ENCODE data around the gene SLC44A1.
"Not testable (repeated sequence)": the region's sequence is repeated elsewhere in the genome, so short reads cannot be mapped to it uniquely, and the experiment has no call there.

Gene SLC44A1

DNA sequence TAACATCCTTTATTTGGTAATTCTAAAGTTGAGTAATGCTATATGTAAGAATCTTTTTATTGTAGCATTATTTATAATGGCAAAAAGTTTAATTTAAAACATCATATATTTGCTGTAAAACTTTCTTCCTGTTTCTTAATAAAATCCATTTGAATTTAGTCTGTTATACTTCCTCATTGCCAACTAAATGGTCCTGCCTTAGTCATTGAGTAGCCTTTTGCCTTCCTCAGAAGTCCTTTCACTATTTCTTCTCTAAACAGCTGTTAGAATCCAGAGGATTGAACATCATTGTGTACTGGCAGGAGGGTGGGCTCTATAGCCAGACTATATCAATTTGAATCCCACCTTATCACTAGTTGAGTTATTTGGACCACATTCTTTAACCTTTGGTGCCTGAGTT lies 11.0 kb downstream of the SLC44A1 start:
- Histone ChIP-seq H3K4me3 (ENCODE audit: low read depth in 1 of 2, low read length in 2 of 2) (no peak overlapping the region), H3K4me1 (ENCODE audit: control insufficient read depth in 1 of 2, insufficient read depth in 2 of 2, low read length in 2 of 2) (peaks cover 4 to 6% of the 10 kb centered on the region in 2 donors), H3K9me3 (ENCODE audit: control insufficient read depth in 1 of 2, low read length in 2 of 2) (no peaks in the 10 kb centered on the region), H3K27me3 (ENCODE audit: low read depth, low read length) (no peaks in the 10 kb centered on the region), H3K36me3 (ENCODE audit: control insufficient read depth in 1 of 2, insufficient read depth in 2 of 2, low read length in 2 of 2) (no peaks in the 10 kb centered on the region), H3K27ac (ENCODE audit: low read length) (no peak overlapping the region)

DNA sequence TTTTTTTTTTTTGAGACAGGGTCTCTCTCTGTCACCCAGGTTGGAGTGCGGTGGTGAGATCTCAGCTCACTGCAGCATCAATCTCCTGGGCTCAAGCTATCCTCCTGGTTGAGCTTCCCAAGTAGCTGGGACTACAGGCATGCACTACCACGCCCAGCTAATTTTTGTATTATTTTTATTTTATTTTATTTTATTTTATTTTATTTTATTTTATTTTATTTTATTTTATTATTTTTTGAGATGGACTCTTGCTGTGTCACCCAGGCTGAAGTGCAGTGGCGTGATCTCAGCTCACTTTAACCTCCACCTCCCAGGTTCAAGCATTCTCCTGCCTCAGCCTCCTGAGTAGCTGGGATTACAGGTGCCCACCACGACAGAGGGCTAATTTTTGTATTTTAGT lies 12.1 kb downstream of the SLC44A1 start:
- H3K4me1 ChIP-seq (ENCODE audit: control insufficient read depth in 1 of 2, insufficient read depth in 2 of 2, low read length in 2 of 2): peaks cover 4 to 11% of the 10 kb centered on the region in 2 donors
- not testable (repeated sequence) for H3K36me3 ChIP-seq (ENCODE audit: control insufficient read depth in 1 of 2, insufficient read depth in 2 of 2, low read length in 2 of 2); H3K27ac ChIP-seq (ENCODE audit: low read length); H3K27me3 ChIP-seq (ENCODE audit: low read depth, low read length); H3K9me3 ChIP-seq (ENCODE audit: control insufficient read depth in 1 of 2, low read length in 2 of 2); H3K4me3 ChIP-seq (ENCODE audit: low read depth in 1 of 2, low read length in 2 of 2)

DNA sequence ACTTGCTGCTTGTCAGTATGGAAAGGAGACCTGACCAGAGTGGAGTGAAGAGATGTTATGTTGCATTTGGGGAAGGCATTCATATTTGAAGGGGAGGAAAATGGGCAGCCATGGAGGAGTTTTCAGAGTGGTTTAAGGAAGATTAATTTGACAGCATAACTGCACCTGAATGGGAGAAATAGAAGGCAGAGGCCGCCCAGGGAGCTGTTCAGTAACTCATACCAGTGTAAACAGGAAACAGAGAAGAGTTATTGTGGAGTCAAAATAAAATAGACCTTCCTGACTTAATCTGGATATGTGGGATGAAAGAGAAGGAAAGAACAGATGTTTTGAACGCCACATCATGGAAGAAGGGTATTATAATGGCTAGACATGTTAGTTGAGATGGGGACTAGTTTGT lies 13.4 kb downstream of the SLC44A1 start:
- H3K36me3 ChIP-seq (ENCODE audit: control insufficient read depth in 1 of 2, insufficient read depth in 2 of 2, low read length in 2 of 2): no peaks in the 10 kb centered on the region
- H3K9me3 ChIP-seq (ENCODE audit: control insufficient read depth in 1 of 2, low read length in 2 of 2): no peaks in the 10 kb centered on the region
- no peaks in the 10 kb centered on the region for H3K27me3 ChIP-seq (ENCODE audit: low read depth, low read length)
- no peak overlapping the region for H3K4me3 ChIP-seq (ENCODE audit: low read depth in 1 of 2, low read length in 2 of 2)
- H3K27ac ChIP-seq (ENCODE audit: low read length): no peak overlapping the region
- H3K4me1 ChIP-seq (ENCODE audit: control insufficient read depth in 1 of 2, insufficient read depth in 2 of 2, low read length in 2 of 2): peaks cover 4 to 11% of the 10 kb centered on the region in 2 donors

DNA sequence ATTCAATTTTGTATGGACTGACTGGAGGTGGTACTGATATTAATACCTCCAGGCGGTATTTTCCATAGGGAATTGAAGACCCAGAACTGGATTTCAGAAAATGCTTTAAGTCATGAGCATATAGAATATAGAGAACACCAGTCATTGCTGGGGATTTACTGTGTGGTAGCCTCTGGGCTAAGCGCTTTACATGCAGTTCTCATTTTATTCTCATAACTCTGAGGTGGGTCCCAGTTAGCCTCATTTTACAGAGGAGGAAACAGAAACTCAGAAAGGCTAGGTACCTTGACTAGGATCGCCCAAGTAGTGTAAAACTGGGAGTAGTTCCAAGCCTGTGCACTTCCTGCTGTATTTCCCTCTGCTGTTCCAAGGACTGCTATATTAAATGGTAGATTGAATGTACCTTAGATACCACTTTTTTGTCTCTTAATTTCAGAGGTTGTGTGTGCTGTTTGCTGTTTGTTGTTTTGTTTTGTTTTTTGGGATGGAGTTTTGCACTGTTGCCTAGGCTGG lies 13.8 kb downstream of the SLC44A1 start:
- Histone ChIP-seq H3K4me3 (ENCODE audit: low read depth in 1 of 2, low read length in 2 of 2) (no peak overlapping the region), H3K36me3 (ENCODE audit: control insufficient read depth in 1 of 2, insufficient read depth in 2 of 2, low read length in 2 of 2) (no peaks in the 10 kb centered on the region), H3K27me3 (ENCODE audit: low read depth, low read length) (no peaks in the 10 kb centered on the region), H3K4me1 (ENCODE audit: control insufficient read depth in 1 of 2, insufficient read depth in 2 of 2, low read length in 2 of 2) (peaks cover 4 to 11% of the 10 kb centered on the region in 2 donors), H3K27ac (ENCODE audit: low read length) (no peak overlapping the region), H3K9me3 (ENCODE audit: control insufficient read depth in 1 of 2, low read length in 2 of 2) (no peaks in the 10 kb centered on the region)

DNA sequence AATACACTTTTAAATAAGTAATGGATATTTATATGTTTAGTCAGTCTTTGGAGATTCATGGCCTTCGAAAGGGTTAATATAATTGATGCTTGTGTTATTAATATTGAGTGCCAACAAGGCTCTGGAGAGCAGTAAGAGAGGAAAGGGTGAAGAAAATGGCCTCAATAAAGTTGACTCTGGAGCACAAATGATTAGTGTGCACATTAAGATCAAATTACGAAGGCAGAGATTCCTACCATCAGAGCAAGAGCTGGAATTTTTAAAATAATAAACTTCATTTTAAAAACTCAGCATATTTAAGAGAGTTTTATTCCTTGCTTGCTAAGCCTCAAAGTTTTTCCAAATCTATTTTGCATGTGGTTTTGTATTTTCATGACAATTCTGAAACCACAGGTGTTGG lies 14.8 kb downstream of the SLC44A1 start:
- Histone ChIP-seq H3K36me3 (ENCODE audit: control insufficient read depth in 1 of 2, insufficient read depth in 2 of 2, low read length in 2 of 2) (no peaks in the 10 kb centered on the region), H3K9me3 (ENCODE audit: control insufficient read depth in 1 of 2, low read length in 2 of 2) (no peaks in the 10 kb centered on the region), H3K27ac (ENCODE audit: low read length) (no peak overlapping the region), H3K4me3 (ENCODE audit: low read depth in 1 of 2, low read length in 2 of 2) (no peak overlapping the region), H3K27me3 (ENCODE audit: low read depth, low read length) (no peaks in the 10 kb centered on the region), H3K4me1 (ENCODE audit: control insufficient read depth in 1 of 2, insufficient read depth in 2 of 2, low read length in 2 of 2) (peaks cover 4 to 11% of the 10 kb centered on the region in 2 donors)

DNA sequence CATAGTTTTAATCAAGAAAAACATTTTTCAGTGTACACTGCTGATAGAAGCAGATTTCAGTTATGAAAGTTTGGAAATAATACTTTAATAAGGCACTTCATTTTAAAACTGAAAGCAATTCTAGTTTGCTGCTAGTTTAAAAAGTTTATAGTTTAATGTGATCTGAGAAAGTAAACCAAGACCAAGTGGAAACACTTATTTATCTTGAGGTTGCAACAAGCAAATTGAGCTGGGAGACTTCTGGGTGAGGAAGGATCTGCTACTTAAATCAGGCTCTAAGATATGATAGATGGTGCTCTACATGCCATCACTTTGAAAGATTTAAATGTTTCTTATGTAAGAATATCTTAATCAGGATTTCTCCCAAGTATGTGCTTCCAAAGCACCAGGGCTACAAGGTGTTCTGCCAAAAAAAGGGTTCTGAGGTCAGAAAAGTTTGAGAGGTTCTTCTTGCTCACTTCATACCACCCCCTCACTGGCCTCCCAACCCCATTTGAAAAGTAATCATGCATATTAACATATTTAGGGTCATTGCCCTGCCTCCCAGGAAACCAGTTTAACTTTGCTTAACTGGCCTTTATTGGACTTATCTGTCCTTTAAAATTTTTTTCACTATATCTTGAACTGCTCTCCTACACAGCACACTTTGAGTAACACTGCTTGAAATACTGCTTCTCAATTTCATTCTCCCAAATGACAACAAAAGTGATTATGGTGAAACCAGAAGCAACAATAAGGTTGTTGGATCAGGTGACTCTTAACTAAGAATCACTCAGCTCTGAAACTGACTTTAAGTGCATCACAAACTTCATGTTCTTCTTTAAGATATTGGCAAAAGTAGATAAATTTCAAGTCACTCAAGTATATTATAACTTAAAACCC lies 15.5 kb downstream of the SLC44A1 start:
- H3K36me3 ChIP-seq (ENCODE audit: control insufficient read depth in 1 of 2, insufficient read depth in 2 of 2, low read length in 2 of 2): no peaks in the 10 kb centered on the region
- no peak overlapping the region for H3K4me3 ChIP-seq (ENCODE audit: low read depth in 1 of 2, low read length in 2 of 2)
- H3K4me1 ChIP-seq (ENCODE audit: control insufficient read depth in 1 of 2, insufficient read depth in 2 of 2, low read length in 2 of 2): peaks cover 4 to 11% of the 10 kb centered on the region in 2 donors
- peak overlapping the region; percentile 48 for H3K27ac ChIP-seq (ENCODE audit: low read length)
- H3K9me3 ChIP-seq (ENCODE audit: control insufficient read depth in 1 of 2, low read length in 2 of 2): no peaks in the 10 kb centered on the region
- no peaks in the 10 kb centered on the region for H3K27me3 ChIP-seq (ENCODE audit: low read depth, low read length)

DNA sequence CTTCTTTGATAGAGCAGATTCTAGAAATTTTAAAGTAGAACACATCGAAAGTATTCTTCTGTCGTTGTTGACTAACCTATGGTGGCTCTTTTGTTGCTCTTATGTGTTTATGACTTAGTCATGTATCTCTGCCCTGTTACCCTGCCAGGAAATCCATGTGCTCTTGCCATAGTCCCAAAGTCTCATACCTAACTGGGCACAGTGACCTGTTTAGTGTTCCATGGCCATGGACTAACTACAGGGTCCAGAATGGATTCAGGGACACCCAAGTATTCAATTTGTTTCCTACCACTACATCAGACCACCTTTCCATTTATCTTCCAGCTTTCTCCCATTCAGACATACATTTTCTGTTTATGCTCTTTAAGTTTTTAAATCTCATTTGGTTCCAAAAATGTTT lies 18.0 kb downstream of the SLC44A1 start:
- Histone ChIP-seq H3K4me3 (ENCODE audit: low read depth in 1 of 2, low read length in 2 of 2) (no peak overlapping the region), H3K4me1 (ENCODE audit: control insufficient read depth in 1 of 2, insufficient read depth in 2 of 2, low read length in 2 of 2) (peaks cover 4 to 11% of the 10 kb centered on the region in 2 donors), H3K27ac (ENCODE audit: low read length) (no peak overlapping the region), H3K36me3 (ENCODE audit: control insufficient read depth in 1 of 2, insufficient read depth in 2 of 2, low read length in 2 of 2) (no peaks in the 10 kb centered on the region), H3K9me3 (ENCODE audit: control insufficient read depth in 1 of 2, low read length in 2 of 2) (no peaks in the 10 kb centered on the region), H3K27me3 (ENCODE audit: low read depth, low read length) (no peaks in the 10 kb centered on the region)

DNA sequence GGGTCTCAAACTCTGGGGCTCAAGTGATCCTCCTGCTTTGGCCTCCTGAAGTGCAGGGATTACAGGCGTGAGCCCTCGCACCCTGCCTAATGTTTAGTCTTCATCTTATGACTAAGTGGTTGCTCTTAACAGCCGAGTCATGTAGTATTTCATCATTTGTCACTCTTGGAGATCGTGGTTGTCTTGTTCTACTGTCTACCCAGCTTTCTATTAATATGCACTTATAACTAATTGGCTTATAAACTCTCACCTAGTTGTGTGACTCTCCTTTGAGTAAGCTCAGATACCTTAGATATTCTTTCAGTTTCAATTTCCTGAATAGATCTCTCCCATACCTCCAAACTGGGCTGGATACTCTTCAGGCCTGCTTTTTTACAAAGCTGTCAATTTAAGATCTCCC lies 19.9 kb downstream of the SLC44A1 start:
- H3K27ac ChIP-seq (ENCODE audit: low read length): no peak overlapping the region
- peaks cover 4 to 11% of the 10 kb centered on the region in 2 donors for H3K4me1 ChIP-seq (ENCODE audit: control insufficient read depth in 1 of 2, insufficient read depth in 2 of 2, low read length in 2 of 2)
- no peak overlapping the region for H3K4me3 ChIP-seq (ENCODE audit: low read depth in 1 of 2, low read length in 2 of 2)
- H3K27me3 ChIP-seq (ENCODE audit: low read depth, low read length): no peaks in the 10 kb centered on the region
- H3K36me3 ChIP-seq (ENCODE audit: control insufficient read depth in 1 of 2, insufficient read depth in 2 of 2, low read length in 2 of 2): no peaks in the 10 kb centered on the region
- H3K9me3 ChIP-seq (ENCODE audit: control insufficient read depth in 1 of 2, low read length in 2 of 2): no peaks in the 10 kb centered on the region

DNA sequence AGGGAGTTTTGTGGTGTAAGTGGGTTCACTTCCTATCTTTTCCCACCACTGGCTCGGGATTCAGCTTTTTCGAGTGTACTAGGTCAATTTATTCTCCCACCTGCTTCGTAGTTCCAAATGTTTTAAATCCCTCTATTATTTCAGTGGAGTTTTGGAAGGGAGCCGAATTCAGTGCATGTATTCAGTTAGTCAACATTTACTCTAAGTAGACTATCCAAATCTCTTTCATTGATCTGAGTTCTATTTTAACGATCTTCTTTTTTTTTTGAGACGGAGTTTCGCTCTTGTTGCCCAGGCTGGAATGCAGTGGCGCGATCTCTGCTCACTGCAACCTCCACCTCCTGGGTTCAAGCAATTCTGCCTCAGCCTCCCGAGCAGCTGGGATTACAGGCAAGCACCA lies 23.8 kb downstream of the SLC44A1 start:
- not testable (repeated sequence) for H3K27ac ChIP-seq (ENCODE audit: low read length); H3K4me1 ChIP-seq (ENCODE audit: control insufficient read depth in 1 of 2, insufficient read depth in 2 of 2, low read length in 2 of 2); H3K4me3 ChIP-seq (ENCODE audit: low read depth in 1 of 2, low read length in 2 of 2); H3K27me3 ChIP-seq (ENCODE audit: low read depth, low read length); H3K36me3 ChIP-seq (ENCODE audit: control insufficient read depth in 1 of 2, insufficient read depth in 2 of 2, low read length in 2 of 2); H3K9me3 ChIP-seq (ENCODE audit: control insufficient read depth in 1 of 2, low read length in 2 of 2)

DNA sequence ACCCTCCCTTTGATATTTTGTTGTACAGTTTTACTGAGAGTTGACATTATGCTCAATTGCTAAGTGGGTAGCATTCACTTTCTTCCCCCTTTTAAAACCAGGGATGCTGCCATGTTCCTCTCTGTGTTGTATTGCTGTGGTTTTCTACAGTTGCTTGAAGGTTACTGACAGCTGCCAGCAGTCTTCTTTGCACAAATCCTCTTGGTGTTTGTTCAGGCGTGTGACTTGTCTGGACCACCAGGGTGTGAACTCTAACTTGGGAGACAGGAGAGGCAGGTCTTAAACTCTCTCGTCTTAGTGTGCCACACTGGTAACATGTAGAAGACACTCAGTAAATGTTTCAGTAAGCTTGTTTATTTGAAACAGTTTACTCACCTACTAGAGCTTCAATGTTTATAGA lies 25.1 kb downstream of the SLC44A1 start:
- H3K4me3 ChIP-seq (ENCODE audit: low read depth in 1 of 2, low read length in 2 of 2): no peak overlapping the region
- H3K27me3 ChIP-seq (ENCODE audit: low read depth, low read length): no peaks in the 10 kb centered on the region
- H3K4me1 ChIP-seq (ENCODE audit: control insufficient read depth in 1 of 2, insufficient read depth in 2 of 2, low read length in 2 of 2): peaks cover 0 to 8% of the 10 kb centered on the region in 2 donors
- no peak overlapping the region for H3K27ac ChIP-seq (ENCODE audit: low read length)
- H3K9me3 ChIP-seq (ENCODE audit: control insufficient read depth in 1 of 2, low read length in 2 of 2): no peaks in the 10 kb centered on the region
- H3K36me3 ChIP-seq (ENCODE audit: control insufficient read depth in 1 of 2, insufficient read depth in 2 of 2, low read length in 2 of 2): no peaks in the 10 kb centered on the region

DNA sequence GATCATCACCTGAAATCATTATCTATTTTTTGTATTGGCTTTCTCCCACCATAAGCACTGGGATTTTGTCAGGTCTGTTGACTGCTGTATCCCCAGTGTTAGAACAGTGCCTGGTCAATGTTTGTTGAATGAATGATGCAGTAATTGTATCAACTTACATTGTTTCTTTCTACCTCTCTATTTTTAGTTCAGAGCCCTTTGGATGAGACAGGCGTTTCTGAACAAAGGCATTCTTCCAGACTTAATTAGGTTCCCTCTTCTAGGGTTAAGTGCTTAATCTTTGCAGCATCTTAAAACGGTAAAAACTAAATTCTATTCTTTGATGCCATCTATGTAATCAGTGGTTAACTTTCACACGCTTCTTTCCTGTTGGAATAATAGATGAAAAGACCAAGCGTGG lies 26.3 kb downstream of the SLC44A1 start:
- peaks cover 0 to 8% of the 10 kb centered on the region in 2 donors for H3K4me1 ChIP-seq (ENCODE audit: control insufficient read depth in 1 of 2, insufficient read depth in 2 of 2, low read length in 2 of 2)
- no peak overlapping the region for H3K4me3 ChIP-seq (ENCODE audit: low read depth in 1 of 2, low read length in 2 of 2)
- no peaks in the 10 kb centered on the region for H3K9me3 ChIP-seq (ENCODE audit: control insufficient read depth in 1 of 2, low read length in 2 of 2)
- no peaks in the 10 kb centered on the region for H3K27me3 ChIP-seq (ENCODE audit: low read depth, low read length)
- H3K27ac ChIP-seq (ENCODE audit: low read length): no peak overlapping the region
- H3K36me3 ChIP-seq (ENCODE audit: control insufficient read depth in 1 of 2, insufficient read depth in 2 of 2, low read length in 2 of 2): no peaks in the 10 kb centered on the region

DNA sequence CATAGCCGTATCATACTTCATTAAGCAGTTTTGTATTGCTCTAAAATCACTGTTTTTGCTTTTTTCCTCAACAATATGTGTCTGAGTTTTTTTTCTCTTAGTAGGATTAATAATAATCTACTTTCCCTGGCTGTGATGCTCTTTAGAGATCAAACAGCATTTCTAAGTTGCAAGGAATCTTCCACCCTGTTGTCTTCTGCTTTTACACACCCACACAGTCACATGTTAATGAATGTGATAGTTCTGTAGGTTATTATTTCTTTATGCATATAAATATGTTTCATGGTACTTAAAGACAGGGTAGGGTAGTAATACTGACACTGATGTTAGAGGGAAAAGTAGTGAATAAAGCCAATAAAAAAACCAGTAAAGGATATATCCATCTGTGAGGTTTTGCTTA lies 29.3 kb downstream of the SLC44A1 start:
- Histone ChIP-seq H3K4me3 (ENCODE audit: low read depth in 1 of 2, low read length in 2 of 2) (no peak overlapping the region), H3K9me3 (ENCODE audit: control insufficient read depth in 1 of 2, low read length in 2 of 2) (no peaks in the 10 kb centered on the region), H3K4me1 (ENCODE audit: control insufficient read depth in 1 of 2, insufficient read depth in 2 of 2, low read length in 2 of 2) (peaks cover 0 to 8% of the 10 kb centered on the region in 2 donors), H3K36me3 (ENCODE audit: control insufficient read depth in 1 of 2, insufficient read depth in 2 of 2, low read length in 2 of 2) (no peaks in the 10 kb centered on the region), H3K27me3 (ENCODE audit: low read depth, low read length) (no peaks in the 10 kb centered on the region), H3K27ac (ENCODE audit: low read length) (no peak overlapping the region)
